ENCODE data around the gene KCNK16.

KCNK16 gene

GRCh38 chr6:39322306-39322850 lies at the start of gene KCNK16:
Gene KCNK16, minus strand, starts transcription at chr6:39322702. Its CDS starts 162 bp downstream, at chr6:39322540.
- DNase-seq (ENCODE audit: low read depth), result no peak

- no peak for DNase-seq (ENCODE audit: low read depth)
These were observed 47.9 kb upstream of the KCNK16 start for GRCh38 chr6:39370390-39370789.

GRCh38 chr6:39369987-39370386 lies 47.5 kb upstream of the KCNK16 start:
- no peak for DNase-seq (ENCODE audit: low read depth)

- DNase-seq (ENCODE audit: low read depth), result no peak
These were observed 45.2 kb upstream of the KCNK16 start for GRCh38 chr6:39367700-39368099.

GRCh38 chr6:39366931-39367618 lies 44.6 kb upstream of the KCNK16 start:
- DNase-seq (ENCODE audit: low read depth), result no peak

GRCh38 chr6:39365281-39366074 lies 43.0 kb upstream of the KCNK16 start:
- DNase-seq (ENCODE audit: low read depth), result no peak

GRCh38 chr6:39363280-39363679 lies 40.8 kb upstream of the KCNK16 start:
- no peak for DNase-seq (ENCODE audit: low read depth)

GRCh38 chr6:39362487-39362865 lies 40.0 kb upstream of the KCNK16 start:
- DNase-seq (ENCODE audit: low read depth), result no peak

- DNase-seq (ENCODE audit: low read depth), result no peak
These were observed 39.4 kb upstream of the KCNK16 start for GRCh38 chr6:39361657-39362486.

- DNase-seq (ENCODE audit: low read depth), result no peak
These were observed 37.9 kb upstream of the KCNK16 start for GRCh38 chr6:39360378-39360777.

GRCh38 chr6:39357998-39358686 lies 35.6 kb upstream of the KCNK16 start:
- DNase-seq (ENCODE audit: low read depth), result no peak

GRCh38 chr6:39353698-39354315 lies 31.3 kb upstream of the KCNK16 start:
- no peak for DNase-seq (ENCODE audit: low read depth)

GRCh38 chr6:39350723-39351505 lies 28.4 kb upstream of the KCNK16 start:
- no peak for DNase-seq (ENCODE audit: low read depth)

- DNase-seq (ENCODE audit: low read depth), result no peak
These were observed 26.2 kb upstream of the KCNK16 start for GRCh38 chr6:39348740-39349139.

GRCh38 chr6:39347906-39348585 lies 25.5 kb upstream of the KCNK16 start:
- DNase-seq (ENCODE audit: low read depth), result no peak

- no peak for DNase-seq (ENCODE audit: low read depth)
These were observed 24.7 kb upstream of the KCNK16 start for GRCh38 chr6:39347206-39347605.

GRCh38 chr6:39344821-39345280 lies 22.3 kb upstream of the KCNK16 start:
- no peak for DNase-seq (ENCODE audit: low read depth)

GRCh38 chr6:39343396-39343870 lies 20.9 kb upstream of the KCNK16 start:
- no peak for DNase-seq (ENCODE audit: low read depth)

- DNase-seq (ENCODE audit: low read depth), result no peak
These were observed 20.3 kb upstream of the KCNK16 start for GRCh38 chr6:39342692-39343395.
